ENCODE measurements around the gene ABCC3.
A peak's percentile ranks its signal among the peaks of the same experiment; 100 is the strongest.

The ABCC3 gene

GRCh38 chr17:50685691-50686493 lies 51.2 kb downstream of the ABCC3 start:
- DNase-seq: no peak

GRCh38 chr17:50686494-50687199 lies 52.0 kb downstream of the ABCC3 start:
- no peak for DNase-seq

- no peak for DNase-seq
Observed at GRCh38 chr17:50687200-50688066, 52.8 kb downstream of the ABCC3 start.

- DNase-seq: no peak
Observed at GRCh38 chr17:50688245-50688644, 53.6 kb downstream of the ABCC3 start.

- DNase-seq: no peak
Observed at GRCh38 chr17:50689251-50689650, 54.6 kb downstream of the ABCC3 start.

- no peak for DNase-seq
Observed at GRCh38 chr17:50689956-50690886, 55.5 kb downstream of the ABCC3 start.

- DNase-seq: no peak
Observed at GRCh38 chr17:50690887-50691549, 56.3 kb downstream of the ABCC3 start.

GRCh38 chr17:50691550-50692447 lies 57.1 kb downstream of the ABCC3 start:
- no peak for DNase-seq

GRCh38 chr17:50692448-50693035 lies 57.9 kb downstream of the ABCC3 start:
- DNase-seq: no peak

GRCh38 chr17:50693036-50693682 lies 58.5 kb downstream of the ABCC3 start:
- DNase-seq: no peak

GRCh38 chr17:50696365-50696879 lies 61.7 kb downstream of the ABCC3 start:
- DNase-seq: no peak

GRCh38 chr17:50697062-50697461 lies 62.4 kb downstream of the ABCC3 start:
- no peak for DNase-seq

GRCh38 chr17:50697663-50698272 lies 63.1 kb downstream of the ABCC3 start:
- DNase-seq: no peak

GRCh38 chr17:50699410-50699809 lies 64.7 kb downstream of the ABCC3 start:
- no peak for DNase-seq

GRCh38 chr17:50703162-50703561 lies 68.5 kb downstream of the ABCC3 start:
- no peak for DNase-seq

- peak; percentile 87 to 89 for DNase-seq
Observed at GRCh38 chr17:50707289-50708049, 72.8 kb downstream of the ABCC3 start, which contains the start of gene ANKRD40. TSS of gene ANKRD40 (minus strand) at chr17:50707914. CDS start at chr17:50707654, 260 bp downstream.

GRCh38 chr17:50708050-50709000 lies 73.6 kb downstream of the ABCC3 start:
- DNase-seq: no peak
